Keratinocyte (primary cell): ENCODE data around the gene ZNF598.

Source experiments
- EZH2 ChIP-seq: IDR thresholded peaks from one replicate; pipeline ENCODE4 v1.6.1; 2012; ENCODE audit warnings: inconsistent platforms, mild to moderate bottlenecking, low read length, moderate library complexity
- TF ChIP-seq, protein P1 (sequence below), 3 experiments: IDR thresholded peaks in 1 of 3; conservative IDR thresholded peaks in 1 of 3; optimal IDR thresholded peaks in 1 of 3; 2 replicates in 2 of 3; 3 replicates in 1 of 3; pipeline versions ENCODE3 to v1.5.1; 2011; ENCODE audit warnings: low read length in 3 of 3, mild to moderate bottlenecking in 3 of 3, moderate library complexity in 2 of 3, control low read depth in 1 of 3, inconsistent platforms in 1 of 3; ENCODE audit not compliant: insufficient read depth in 2 of 3; ENCODE audit errors: extremely low read depth in 1 of 3

GRCh38 chr16:2040041-2040786 lies 30.6 kb upstream of the ZNF598 start:
- TF ChIP-seq, protein P1, sequence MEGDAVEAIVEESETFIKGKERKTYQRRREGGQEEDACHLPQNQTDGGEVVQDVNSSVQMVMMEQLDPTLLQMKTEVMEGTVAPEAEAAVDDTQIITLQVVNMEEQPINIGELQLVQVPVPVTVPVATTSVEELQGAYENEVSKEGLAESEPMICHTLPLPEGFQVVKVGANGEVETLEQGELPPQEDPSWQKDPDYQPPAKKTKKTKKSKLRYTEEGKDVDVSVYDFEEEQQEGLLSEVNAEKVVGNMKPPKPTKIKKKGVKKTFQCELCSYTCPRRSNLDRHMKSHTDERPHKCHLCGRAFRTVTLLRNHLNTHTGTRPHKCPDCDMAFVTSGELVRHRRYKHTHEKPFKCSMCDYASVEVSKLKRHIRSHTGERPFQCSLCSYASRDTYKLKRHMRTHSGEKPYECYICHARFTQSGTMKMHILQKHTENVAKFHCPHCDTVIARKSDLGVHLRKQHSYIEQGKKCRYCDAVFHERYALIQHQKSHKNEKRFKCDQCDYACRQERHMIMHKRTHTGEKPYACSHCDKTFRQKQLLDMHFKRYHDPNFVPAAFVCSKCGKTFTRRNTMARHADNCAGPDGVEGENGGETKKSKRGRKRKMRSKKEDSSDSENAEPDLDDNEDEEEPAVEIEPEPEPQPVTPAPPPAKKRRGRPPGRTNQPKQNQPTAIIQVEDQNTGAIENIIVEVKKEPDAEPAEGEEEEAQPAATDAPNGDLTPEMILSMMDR (optimal IDR thresholded peaks at IDR 0.05 in 1 of 3, IDR thresholded peaks at IDR 0.05 in 1 of 3, conservative IDR thresholded peaks at IDR 0.05 in 1 of 3; ENCODE audit: extremely low read depth in 1 of 3, insufficient read depth in 2 of 3, low read length in 3 of 3), result no peak
- no peak for TF ChIP-seq EZH2
